GM19395 (cell line): ENCODE data around the gene FBXO41.
"Not testable (repeated sequence)": the region's sequence is repeated elsewhere in the genome, so short reads cannot be mapped to it uniquely, and the experiment has no call there.

ENCODE experiments used
- ATAC-seq: cut with Tn5 transposase; IDR thresholded peaks from one replicate; pipeline ENCODE4 v1.9.1; 2021; ENCODE audit warnings: mild to moderate bottlenecking, moderate library complexity; ENCODE audit not compliant: unreplicated experiment

Gene FBXO41

DNA sequence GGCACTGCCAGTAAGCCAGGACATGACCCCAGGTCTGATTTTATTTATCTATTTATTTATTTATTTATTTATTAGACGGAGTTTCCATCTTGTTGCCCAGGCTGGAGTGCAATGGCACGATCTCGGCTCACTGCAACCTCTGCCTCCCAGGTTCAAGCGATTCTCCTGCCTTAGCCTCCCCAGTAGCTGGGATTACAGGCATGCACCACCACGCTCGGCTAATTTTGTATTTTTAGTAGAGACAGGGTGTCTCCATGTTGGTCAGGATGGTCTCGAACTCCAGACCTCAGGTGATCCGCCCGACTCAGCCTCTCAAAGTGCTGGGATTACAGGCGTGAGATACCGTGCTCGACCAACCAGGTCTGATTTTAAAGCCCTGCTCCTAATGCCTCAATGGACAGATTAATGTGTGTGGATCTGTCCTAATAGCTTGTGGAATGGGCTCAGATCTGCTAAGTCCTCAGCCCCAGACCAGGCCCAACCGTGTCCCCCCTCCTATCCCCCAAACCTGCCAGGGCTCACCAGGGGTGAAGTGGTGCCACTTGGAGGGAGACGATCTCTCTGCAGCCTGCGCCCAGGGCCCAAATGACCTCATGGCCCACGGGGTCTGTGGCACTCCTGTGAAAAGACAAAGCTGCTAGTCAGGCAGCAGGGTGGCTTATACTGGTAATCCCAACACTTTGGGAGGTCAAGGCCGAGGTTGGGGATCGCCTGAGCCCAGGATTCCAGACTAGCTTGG is 21.4 kb downstream of the FBXO41 start:
- ATAC-seq = not testable (repeated sequence)

- no peak for ATAC-seq
Measured at GRCh38 chr2:73262108-73262651, 22.1 kb downstream of the FBXO41 start.

DNA sequence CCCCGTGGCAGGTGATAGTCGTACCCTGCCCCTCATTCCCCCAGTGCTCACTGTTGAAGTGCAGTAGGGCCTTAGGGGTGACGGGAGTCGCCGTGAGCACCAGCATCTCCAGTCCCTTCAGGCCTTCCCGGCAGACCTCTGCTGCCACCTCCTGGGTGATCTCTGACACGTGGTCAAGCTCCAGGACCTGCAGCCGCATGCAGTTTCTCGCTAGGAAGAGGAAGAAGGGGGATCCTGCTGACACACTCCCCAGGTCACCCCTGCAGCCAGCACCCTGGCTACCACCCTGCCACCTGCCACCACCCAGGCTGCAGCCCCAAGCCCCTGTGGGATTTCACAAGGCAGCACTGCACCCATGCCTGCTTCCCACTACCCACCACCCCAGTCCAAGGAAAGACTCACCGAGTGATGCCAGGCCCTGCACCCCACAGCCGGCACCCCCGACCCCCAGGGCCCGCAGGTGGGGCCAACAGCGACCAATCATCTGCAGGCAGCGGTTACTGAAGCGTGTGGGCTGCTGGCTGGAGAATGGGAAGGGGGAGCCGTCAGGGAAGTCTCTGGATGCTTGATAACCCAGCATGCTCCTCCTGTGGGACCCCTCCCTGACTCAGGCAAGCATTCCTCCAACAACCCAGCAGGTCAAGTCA is 23.8 kb downstream of the FBXO41 start:
- no peak for ATAC-seq

DNA sequence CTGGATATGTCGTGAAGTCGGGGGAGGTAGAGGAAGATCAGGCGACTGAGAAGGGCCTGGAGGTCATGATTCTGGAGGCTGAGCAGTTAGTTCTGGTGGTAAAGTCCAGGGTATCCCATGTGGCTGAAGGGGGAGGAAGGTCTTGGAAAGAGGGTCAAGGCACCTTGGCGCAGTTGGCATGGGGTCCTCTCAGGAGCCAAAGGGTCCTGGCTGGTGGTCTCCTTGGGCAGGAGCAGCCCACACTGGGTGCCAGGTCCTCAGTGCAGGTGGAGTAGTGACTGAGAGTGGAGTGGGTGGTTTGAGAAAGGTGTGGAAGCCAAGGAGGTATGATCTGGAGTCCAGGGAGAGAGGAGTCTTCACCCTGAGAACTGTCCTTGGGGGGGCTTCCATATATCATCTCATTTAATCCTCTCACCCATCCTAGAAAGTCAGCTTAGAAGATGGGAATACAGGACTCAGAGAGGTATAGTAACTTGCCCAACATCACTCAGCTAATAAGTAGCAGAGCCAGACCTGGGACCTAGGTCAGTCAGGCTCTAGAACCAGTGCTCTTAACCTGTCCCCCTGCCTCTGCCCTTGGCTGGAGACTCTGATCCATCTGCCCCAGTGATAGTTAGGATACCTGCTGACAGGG is 24.5 kb downstream of the FBXO41 start:
- ATAC-seq = no peak

GRCh38 chr2:73259276-73259675 is 25.0 kb downstream of the FBXO41 start:
- no peak for ATAC-seq

DNA sequence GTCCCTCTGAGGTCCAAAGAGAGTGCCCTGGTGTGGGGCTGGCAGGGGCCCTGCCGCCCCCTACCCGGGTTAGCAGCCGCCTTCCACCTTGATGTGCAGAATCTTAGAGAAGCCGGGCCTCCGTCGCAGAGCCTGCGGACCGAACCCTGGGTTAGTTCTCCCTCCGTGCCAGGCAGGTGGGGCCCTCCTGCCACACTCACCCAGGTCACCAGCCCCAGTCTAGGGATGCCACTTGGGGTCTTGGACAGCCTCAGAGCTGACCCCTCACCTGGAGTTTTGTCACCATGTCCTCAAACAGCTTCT is 25.4 kb downstream of the FBXO41 start:
- ATAC-seq = no peak

- no peak for ATAC-seq
Measured at GRCh38 chr2:73258186-73258912, 25.9 kb downstream of the FBXO41 start.

GRCh38 chr2:73257425-73258125 is 26.7 kb downstream of the FBXO41 start:
- no peak for ATAC-seq

DNA sequence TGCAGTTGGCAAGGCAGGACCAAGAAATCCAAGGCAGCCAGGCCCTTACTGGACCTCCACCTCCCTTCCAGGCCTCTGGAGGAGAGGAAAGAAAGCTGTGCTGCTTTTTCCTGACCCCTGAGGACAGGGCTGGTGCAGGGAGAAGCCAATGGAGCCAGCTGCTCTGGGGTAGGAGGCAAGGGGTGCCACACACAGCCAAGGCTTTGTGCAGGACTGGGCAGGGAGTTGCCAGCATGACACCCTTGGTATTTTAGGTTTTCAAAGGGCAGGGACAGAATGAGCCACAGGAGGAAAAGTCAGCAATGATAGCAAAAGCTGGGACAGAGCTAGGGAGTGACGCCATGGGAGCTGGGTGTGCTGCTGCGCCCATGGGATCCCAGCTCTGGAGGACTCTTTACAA is 27.3 kb downstream of the FBXO41 start:
- ATAC-seq = no peak

DNA sequence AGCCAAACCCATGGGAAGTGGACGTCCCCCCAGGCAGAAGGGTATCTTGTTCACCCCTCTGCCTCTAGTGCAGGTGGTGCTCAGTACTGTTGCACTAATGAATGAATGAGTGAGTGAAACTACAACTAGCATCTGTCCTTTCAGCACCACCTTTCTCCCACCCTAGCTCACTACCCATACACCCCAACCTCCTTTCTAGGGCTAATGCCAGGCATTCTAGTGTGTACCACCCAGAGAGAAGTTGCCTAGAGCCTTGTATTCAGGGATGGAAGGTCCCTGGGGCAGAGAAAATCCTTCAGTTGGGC is 27.7 kb downstream of the FBXO41 start:
- no peak for ATAC-seq

GRCh38 chr2:73255907-73256617 is 28.2 kb downstream of the FBXO41 start:
- ATAC-seq = no peak

DNA sequence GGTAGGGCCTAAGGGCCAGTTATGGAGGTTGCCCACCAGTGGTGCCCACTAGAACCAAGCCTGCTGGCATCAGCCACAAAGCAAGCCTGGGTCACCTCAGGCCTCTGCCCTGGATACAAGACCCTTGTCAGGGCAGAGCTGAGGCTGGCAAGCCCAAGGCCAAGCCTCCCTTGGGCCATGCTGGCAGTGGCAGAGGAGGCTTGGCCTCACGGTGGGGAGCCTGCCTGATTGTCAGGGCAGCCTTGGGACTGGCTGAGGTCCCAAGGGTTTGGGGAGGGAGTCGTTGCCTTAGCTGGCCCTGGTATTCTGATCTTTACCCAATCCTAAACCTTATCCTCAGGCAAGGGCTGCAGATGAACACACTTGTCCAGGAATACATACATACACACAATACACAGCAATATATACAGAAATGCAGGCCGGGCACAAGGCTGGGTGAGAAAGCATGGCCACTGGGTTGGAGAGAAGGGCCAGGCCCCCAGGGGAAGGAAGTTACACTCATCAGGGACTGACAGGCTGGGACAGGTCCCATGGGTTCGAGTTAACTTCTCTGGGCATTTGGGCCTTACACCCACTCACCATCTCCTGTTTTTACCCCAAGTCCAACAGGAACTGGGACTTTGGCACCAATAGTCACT is 29.2 kb downstream of the FBXO41 start:
- ATAC-seq = no peak

DNA sequence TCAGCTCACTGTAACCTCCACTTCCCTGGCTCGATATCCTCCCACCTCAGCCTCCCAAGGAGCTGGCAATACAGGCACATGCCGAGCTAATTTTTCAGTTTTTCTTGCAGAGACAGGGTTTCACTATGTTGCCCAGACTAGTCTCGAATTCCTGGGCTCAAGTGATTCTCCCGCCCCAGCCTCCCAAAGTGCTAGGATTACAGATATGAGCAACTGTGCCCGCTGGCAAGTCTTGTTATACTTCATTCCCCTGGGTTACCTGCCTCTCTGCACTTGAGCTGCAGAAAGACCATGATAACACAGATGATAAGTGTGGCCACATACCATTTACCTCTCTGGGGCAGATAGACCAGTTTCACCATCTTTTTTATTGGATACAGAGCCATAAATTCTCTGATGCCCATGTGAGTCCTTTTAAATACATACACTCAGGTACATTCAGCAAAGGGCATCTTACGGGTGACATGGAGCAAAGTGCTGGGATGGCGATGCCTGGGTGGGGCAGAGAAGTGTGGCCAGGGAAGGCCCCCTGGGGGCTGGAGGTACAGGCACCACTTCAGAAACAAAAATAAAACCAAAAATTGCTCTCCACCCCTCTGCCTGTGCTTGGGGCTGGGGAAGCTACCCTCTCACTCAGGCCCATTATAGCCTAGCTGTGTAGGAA is 29.8 kb downstream of the FBXO41 start:
- ATAC-seq = no peak

GRCh38 chr2:73253901-73254300 is 30.4 kb downstream of the FBXO41 start:
- ATAC-seq = no peak

DNA sequence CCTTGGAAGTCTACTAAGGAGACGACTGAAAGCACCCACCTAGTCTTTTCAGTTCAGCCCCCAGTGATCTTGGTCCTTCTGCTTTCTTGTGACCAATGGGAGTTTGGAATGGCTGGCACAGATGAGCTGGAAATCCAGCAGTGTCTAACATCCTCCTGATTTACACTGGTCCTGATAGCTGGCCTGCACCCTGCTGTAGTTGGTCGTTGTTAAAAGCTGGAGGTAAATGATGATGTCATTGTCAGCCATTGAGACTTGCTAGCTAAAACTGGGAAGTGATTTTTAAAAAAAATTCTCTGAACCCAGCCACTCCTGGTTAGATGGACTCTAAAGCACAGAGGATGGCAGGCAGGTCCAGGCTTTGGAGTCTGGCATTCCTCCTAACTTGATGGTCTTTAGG is 30.9 kb downstream of the FBXO41 start:
- ATAC-seq = no peak

- ATAC-seq = no peak
Measured at GRCh38 chr2:73252238-73253027, 31.8 kb downstream of the FBXO41 start.

GRCh38 chr2:73250872-73251846 is 33.1 kb downstream of the FBXO41 start:
- no peak for ATAC-seq
